ENCODE results near the gene B4GALT2. TPM values are rescaled to one million over a fixed set of nuclear protein-coding genes. Genes with fewer than 3 reads are reported as not detected.

Gene B4GALT2
- total RNA-seq, 4 donors from 2014 or later, result 8.2 to 28.9 (median 22.2) TPM

GRCh38 chr1:43994794-43995790 lies 16.1 kb downstream of the B4GALT2 start:
- Histone ChIP-seq H3K27me3 (no peaks in the 10 kb centered on the region), H3K9me3 (no peaks in the 10 kb centered on the region), H3K36me3 (no peaks in the 10 kb centered on the region), H3K4me1 (peaks cover 0 to 24% (median 4%) of the 10 kb centered on the region in 4 donors), H3K4me3 (no peak overlapping the region), H3K27ac (no peak overlapping the region)
- TF ChIP-seq POLR2A (IDR thresholded peaks at IDR 0.05) (no peak), CTCF (IDR thresholded peaks at IDR 0.05) (peak in 4 of 6 experiments; percentile 6 to 31 (median 18))
- no peak for DNase-seq

GRCh38 chr1:43995984-43996732 lies 17.1 kb downstream of the B4GALT2 start:
- TF ChIP-seq POLR2A (IDR thresholded peaks at IDR 0.05), result no peak
- no peak for TF ChIP-seq CTCF (IDR thresholded peaks at IDR 0.05)
- H3K27ac ChIP-seq, result no peak overlapping the region
- no peak for DNase-seq

GRCh38 chr1:43996733-43997115 lies 17.7 kb downstream of the B4GALT2 start:
- Histone ChIP-seq H3K27ac (no peak overlapping the region), H3K4me1 (peaks cover 0 to 15% (median 4%) of the 10 kb centered on the region in 4 donors), H3K36me3 (peaks cover 0 to 9% (median 0%) of the 10 kb centered on the region in 3 donors), H3K4me3 (no peak overlapping the region), H3K27me3 (no peaks in the 10 kb centered on the region), H3K9me3 (no peaks in the 10 kb centered on the region)
- TF ChIP-seq CTCF (IDR thresholded peaks at IDR 0.05) (no peak), POLR2A (IDR thresholded peaks at IDR 0.05) (no peak)
- no peak for DNase-seq

More at GRCh38 chr1:43995984-43996732, 17.1 kb downstream of the B4GALT2 start:
- Histone ChIP-seq H3K36me3 (peaks cover 0 to 9% (median 0%) of the 10 kb centered on the region in 3 donors), H3K4me1 (peaks cover 0 to 16% (median 4%) of the 10 kb centered on the region in 4 donors), H3K9me3 (no peaks in the 10 kb centered on the region), H3K27me3 (no peaks in the 10 kb centered on the region), H3K4me3 (no peak overlapping the region)

GRCh38 chr1:43997295-43997999 lies 18.4 kb downstream of the B4GALT2 start:
- Histone ChIP-seq H3K9me3 (no peaks in the 10 kb centered on the region), H3K4me3 (no peak overlapping the region), H3K4me1 (peaks cover 0 to 9% (median 1%) of the 10 kb centered on the region in 4 donors), H3K36me3 (peaks cover 0 to 9% (median 0%) of the 10 kb centered on the region in 3 donors), H3K27me3 (no peaks in the 10 kb centered on the region), H3K27ac (no peak overlapping the region)
- DNase-seq, result peak in 1 of 3 donors; percentile 63
- TF ChIP-seq POLR2A (IDR thresholded peaks at IDR 0.05) (no peak), CTCF (IDR thresholded peaks at IDR 0.05) (no peak)

GRCh38 chr1:43998000-43998378 lies 19.0 kb downstream of the B4GALT2 start:
- H3K36me3 ChIP-seq, result peaks cover 0 to 9% (median 0%) of the 10 kb centered on the region in 3 donors
- DNase-seq, result no peak
- H3K27me3 ChIP-seq, result no peaks in the 10 kb centered on the region
- no peak overlapping the region for H3K27ac ChIP-seq
- peaks cover 0 to 7% (median 0%) of the 10 kb centered on the region in 4 donors for H3K4me1 ChIP-seq
- no peaks in the 10 kb centered on the region for H3K9me3 ChIP-seq
- TF ChIP-seq POLR2A (IDR thresholded peaks at IDR 0.05) (no peak), CTCF (IDR thresholded peaks at IDR 0.05) (no peak)
- H3K4me3 ChIP-seq, result no peak overlapping the region

All from Peyer's patch (tissue), 4 donors.